GM21737 (cell line): Measurements from ENCODE around the gene CFAP97D2.
"Not testable (repeated sequence)": the region's sequence is repeated elsewhere in the genome, so short reads cannot be mapped to it uniquely, and the experiment has no call there.

Experiments
- ATAC-seq: cut with Tn5 transposase; IDR thresholded peaks from one replicate; pipeline ENCODE4 v1.9.1; 2021; ENCODE audit warnings: mild to moderate bottlenecking, moderate library complexity; ENCODE audit not compliant: unreplicated experiment

CFAP97D2 gene

DNA sequence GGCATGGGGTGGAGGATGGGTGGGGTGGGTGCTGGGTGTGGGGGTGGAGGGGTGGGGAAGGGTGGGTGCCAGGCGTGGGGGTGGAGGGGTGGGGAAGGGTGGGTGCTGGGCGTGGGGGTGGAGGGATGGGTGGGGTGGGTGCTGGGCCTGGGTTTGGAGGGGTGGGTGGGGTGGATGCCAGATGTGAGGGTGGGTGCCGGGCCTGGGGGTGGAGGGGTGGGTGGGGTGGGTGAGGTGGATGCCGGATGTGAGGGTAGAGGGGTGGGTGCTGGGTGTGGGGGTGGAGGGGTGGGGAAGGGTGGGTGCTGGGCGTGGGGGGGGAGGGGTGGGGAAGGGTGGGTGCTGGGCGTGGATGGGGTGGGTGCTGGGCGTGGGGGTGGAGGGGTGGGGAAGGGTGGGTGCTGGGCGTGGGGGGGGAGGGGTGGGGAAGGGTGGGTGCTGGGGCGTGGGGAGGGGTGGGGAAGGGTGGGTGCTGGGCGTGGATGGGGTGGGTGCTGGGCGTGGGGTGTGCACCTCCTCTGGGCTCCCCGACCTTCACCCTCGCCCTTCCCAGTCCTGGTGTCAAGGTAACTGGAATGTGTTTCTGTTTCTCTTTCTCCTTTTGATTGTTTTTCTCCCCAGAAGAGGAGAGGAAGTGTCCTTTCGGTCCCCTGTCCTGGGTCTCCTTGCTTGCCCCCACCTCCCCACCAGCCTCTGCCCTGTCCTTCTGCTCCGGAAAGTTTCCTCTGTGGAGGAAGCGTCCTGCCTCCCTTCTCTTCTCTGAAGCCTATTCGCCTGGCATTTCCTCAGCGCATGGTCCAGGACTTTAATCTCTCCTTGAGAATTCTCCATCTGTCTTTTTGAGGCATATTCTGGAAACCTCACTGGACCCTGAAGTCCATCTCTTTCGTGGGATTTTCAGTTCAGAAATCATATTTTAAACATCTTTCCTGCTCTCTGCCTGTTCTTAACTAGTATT is 22.9 kb upstream of the CFAP97D2 start:
- ATAC-seq, result no peak

DNA sequence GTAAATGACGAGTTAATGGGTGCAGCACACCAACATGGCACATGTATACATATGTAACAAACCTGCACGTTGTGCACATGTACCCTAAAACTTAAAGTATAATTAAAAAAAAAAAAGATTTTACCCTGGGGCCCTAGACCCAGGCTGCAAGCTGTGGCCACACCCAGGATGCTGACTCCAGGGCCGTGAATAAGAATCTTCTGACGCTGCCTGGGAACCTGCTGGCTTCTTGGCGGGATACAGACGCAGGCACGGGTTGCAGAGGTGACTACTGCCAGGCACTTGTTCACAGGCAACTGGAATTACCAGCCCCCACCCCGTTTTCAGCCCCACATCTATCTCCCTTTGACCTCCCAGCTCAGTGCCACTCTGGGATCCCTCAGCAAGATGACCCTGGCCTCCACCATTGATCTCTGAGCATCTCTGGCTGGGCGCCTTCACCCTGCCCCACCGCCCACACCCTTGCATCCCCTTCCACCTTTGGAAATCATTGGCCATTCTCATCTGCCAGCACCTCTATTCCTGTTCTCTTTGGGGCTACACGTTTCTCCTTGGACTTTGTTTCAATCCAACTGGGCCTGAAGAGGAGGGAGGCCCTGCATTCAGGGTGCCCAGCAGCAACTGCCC is 21.1 kb upstream of the CFAP97D2 start:
- ATAC-seq, result no peak

DNA sequence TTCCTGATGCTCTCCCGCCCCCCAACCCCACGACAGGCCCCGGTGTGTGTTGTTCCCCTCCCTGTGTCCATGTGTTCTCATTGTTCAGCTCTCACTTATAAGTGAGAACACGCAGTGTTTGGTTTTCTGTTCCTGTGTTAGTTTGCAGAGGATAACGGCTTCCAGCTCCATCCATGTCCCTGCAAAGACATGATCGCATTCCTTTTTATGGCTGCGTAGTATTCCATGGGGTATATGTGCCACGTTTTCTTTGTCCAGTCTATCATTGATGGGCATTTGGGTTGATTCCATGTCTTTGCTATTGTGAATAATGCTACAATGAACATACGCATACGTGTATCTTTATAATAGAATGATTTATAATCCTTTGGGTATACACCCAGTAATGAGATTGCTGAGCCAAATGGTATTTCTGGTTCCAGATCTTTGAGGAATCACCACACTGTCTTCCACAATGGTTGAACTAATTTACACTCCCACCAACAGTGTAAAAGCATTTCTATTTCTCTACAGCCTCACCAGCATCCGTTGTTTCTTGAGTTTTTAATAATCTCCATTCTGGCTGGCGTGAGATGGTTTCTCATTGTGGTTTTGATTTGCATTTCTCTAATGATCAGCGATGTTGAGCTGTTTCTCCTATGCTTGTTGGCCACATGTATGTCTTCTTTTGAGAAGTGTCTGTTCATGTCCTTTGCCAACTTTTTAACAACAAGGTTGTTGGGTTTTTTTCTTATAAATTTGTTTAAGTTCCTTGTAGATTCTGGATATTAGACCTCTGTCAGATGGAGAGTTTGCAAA is 20.0 kb upstream of the CFAP97D2 start:
- not testable (repeated sequence) for ATAC-seq

DNA sequence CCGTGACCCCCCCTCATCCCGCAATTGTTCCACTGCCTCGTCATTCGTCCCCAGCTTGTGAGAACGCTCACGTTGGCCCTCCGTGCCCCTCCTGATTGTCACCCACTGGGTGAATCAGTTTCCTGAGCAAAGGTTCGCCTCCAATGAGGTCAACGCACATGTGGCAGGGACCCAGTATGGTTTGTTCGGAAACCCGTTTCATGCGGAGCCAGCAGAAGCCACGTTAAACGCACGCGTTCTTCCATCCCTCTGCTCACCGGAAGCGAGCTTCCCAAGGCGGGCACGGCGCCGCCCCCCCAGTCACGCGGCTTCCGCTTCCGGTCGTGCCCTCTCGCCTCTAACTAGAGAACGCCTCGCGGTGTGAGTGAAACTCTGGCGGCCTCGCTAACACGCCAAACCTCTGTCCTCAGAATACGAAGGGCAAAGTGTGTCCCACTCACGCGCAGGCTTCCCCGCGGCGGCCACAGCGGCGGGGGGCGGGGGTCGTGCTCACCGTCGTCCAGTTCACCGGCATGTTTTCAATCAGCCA is 18.0 kb upstream of the CFAP97D2 start:
- no peak for ATAC-seq

DNA sequence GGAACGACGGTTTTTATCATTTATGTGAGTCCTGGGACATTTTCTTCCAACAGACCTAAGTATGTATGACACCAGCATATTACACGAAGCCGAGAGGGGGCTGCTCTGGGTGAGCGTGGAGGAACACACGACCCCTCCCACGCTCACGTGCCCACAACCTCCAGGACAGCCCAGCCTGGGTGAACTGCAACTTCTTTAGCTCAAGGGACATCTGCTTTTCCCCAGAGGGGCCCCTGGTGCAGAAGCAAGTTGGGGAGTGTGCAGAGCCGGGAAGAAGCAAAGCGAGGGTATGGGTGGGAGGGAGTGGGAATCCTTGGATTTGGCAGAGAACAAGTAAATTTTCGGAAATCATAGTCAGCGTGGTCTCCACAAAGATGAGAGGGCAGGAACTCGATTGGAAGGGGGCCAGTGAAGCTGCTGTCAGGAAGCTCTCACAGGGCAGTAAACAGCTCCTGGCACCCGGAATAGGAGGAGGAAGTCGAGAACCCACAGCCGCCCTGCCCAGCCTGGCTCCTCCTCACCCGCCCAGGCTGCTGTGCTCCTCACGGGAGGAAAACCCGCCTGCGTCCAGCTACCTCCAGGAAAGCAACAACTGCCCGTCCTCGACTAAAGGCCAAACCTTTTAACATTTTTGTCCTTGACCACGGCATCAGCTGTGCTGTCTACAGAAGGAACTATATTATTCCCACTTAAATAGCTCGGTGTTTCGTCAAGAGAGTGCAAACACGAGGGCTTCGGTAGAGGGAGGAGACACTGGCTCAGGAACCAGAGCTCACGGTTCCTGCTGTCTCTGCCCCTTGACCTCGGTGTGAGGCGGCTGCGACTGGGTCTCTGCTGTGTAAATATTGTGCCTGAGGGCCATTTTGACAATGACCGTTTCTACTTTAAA is 17.2 kb upstream of the CFAP97D2 start:
- no peak for ATAC-seq

DNA sequence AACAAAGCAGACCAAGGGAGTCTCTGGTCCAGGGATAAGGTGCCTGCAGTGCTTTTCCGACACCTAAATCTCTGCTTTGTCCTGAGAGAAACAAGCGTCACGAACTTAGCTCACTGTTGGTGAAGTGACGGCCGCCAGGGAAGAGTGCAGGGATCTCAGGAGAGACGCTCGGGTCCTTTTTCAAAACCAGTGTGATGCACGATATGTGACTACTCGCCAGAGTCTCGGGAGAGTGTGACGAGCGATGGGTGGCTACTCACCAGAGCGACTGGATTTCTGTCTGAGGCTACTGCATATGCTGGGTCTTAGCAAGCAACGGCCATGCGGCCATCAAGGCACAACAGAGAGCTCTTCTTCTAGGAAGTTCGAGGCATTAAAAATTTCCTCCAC is 16.5 kb upstream of the CFAP97D2 start:
- no peak for ATAC-seq

DNA sequence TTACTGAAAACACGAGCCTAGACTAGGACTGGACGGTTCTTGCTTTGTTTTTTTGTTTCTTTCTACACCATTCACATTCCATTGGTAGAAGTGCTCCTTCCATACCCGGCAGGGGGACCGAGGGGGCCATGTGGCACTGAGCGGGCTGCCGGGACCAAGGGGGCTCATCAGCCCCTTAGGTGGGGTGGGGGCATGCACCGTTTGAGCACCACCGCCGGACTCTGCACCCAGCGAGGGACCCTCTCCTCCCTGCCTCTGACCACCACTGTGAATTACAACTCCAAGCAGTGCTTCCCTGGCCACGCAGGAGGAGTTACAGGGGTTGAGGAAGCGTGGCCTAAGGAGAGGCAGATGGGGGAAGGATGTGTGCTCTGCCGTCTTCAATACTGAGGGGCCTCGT is 15.0 kb upstream of the CFAP97D2 start:
- no peak for ATAC-seq

DNA sequence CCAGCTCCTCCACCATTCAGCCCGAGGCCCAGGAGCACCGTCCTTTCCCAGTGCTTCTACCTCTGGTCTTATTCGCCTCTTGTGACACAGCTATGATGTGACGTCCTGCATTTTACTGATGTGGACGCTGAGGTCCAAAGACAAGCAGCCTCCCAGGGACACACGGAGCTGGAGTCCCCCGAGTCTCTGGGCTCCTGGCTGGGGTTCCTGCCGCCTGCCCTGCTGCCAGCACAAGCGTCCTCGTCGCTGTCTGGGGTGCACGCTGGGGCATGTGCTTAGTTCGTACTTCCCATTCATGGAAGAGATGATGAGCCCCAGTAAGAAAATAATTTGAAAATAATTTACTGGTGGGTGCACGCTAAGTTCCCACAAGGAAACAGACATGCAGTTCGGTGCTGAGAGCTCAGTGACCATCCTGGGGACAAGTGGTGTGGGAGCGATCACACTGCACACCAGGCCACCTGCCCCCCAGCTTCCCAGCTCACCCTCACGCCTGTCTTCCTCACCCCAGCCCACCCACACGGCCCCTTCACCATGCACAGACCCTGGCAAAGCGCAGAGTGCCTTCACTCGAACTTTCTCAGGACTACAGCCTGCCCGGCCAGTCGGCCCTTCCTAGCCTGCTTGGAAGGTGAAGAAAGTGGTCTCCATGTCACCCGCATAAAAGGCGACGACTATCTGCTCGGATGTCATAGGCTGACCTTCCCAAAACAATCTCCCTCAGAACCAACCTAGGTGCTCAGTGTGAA is 14.2 kb upstream of the CFAP97D2 start:
- no peak for ATAC-seq

DNA sequence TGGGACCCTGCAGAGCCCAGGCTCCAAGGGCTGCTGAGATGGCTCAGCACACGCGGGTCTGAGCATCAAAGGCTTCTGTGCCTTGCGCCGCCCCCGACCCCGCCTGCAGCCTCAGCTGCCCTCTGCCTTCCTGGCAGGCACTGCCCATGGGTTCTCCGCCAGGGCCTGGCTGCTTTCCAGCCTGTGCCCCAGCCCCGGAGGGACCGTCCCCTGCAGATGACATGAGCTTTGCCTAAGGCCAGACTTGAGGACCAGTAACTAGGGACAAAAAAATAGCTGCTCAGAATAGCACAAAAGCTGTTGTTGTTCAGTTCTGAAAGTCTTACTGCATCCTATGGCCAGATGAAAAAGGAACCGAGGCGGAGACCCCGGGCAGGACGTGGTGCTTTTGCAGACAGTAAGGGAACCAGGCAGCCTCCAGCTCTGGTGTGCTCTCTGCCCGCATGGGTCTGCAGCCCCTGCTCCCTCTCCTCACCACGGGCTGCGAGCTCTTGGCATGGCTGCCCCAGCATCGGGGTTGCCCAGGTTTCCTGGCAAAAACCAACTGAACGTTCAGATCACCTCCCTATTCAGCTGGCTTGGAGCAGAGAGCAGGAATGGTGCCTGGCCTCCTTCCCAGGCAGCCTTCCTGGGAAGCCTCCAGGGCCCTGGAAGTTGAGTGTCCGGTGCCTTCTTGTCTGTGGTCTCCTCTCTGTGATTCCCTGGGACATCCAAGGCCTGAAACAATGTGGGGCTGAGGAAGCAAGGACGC is 12.5 kb upstream of the CFAP97D2 start:
- no peak for ATAC-seq

DNA sequence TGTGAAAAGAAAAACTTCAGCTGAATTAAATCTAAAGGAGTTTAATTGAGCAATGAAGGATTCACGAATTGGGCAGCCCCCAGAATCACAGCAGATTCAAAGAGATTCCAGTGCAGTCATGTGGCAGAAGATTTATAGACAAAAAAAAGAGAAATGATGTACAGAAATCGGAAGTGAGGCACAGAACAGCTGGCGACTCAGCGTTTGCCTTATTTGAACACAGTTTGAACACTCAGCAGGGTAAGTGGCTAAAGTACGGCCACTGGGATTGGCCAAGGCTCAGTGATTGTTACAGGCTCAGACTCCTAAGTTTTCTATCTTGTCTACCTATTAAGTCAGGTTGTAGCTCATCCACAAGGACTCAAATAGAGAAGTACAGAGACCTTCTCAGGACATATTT is 11.6 kb upstream of the CFAP97D2 start:
- no peak for ATAC-seq

DNA sequence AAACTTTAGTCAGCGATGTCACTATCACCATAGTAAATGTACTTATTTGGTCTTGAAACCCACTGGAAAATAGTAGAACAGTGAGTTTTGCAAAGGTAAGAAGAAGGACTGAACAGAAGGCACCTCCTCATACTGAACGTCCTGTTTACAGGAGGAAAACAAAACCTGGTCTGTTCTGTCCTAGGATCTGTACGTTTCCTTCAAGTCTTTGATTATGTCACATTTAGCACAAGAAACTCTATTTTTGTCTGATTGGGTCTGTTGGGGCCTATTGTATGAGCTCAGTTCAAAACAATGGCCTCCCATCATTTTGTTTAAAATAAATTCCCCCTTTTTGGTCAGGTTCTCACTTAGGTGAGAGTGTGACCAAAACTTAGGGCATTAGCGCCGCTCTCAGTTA is 11.2 kb upstream of the CFAP97D2 start:
- ATAC-seq, result no peak

DNA sequence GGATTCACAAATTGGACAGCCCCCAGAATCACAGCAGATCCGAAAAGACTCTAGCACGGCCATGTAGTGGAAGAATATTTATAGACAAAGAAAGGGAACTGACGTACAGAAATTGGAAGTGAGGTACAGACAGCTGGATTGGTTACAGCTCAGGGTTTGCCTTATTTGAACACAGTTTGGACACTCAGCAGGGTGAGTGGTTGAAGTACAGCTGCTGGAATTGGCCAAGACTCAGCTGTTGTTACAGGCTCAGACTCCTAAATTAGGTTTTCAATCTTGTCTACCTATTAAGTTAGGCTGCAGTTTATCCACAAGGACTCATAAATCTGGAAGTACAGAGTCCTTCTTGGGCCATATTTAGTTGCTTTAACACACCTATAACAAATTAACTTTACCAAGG is 5.8 kb upstream of the CFAP97D2 start:
- no peak for ATAC-seq

DNA sequence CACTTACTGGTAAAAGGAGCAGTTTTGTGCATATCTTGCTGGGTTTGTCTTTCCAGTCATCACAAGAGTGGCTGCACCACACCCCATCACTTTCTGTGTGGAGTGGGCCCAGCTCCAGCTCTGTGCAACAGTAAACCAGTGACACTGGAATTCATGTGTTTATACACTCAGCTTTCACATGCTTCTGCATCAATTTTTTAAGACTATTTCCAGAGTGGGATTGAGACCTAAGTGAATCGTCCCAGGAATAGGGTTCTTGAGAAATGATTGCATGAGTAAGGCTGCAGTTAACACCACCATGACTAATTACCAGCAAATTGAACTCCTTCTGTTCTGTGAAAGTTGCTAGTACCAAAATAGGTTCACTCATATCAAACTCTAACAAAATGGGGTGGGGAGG is 5.3 kb upstream of the CFAP97D2 start:
- no peak for ATAC-seq

DNA sequence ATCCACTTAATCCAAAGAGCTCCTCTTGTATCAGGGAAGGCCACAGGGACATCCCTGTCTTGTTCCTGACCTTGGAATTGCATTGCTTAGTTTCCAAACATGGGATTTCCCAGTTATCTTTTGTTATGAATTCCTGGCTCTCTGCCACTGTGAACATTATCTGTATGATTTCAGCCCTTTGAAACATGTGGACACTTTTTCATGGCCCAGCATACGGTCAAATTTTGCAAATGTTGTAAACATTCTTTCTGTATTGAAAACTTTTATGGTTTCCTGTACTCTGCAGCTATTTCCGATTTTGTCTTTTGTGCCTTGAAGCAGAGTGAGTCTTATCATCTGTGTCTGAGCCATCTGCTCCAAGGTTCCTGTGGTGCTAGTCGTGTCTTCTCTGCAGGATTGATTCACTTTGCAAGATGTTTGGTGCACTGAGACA is 4.5 kb upstream of the CFAP97D2 start:
- no peak for ATAC-seq

DNA sequence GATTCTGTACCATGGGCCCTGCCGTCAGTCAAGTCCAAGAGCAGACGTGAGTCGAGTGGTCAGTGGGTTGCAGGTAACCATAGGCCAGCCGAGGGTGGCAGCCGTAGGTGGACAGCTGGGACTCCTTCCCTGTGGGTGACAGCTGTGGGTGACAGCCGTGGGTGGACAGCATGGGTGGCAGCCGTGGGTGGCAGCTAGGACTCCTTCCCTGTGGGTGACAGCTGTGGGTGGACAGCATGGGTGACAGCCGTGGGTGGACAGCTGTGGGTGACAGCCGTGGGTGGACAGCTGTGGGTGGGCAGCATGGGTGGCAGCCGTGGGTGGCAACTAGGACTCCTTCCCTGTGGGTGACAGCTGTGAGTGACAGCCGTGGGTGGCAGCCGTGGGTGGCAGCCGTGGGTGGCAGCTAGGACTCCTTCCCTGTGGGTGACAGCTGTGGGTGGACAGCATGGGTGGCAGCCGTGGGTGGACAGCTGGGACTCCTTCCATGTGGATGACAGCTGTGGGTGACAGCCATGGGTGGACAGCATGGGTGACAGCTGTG is 2.6 kb upstream of the CFAP97D2 start:
- ATAC-seq, result not testable (repeated sequence)

DNA sequence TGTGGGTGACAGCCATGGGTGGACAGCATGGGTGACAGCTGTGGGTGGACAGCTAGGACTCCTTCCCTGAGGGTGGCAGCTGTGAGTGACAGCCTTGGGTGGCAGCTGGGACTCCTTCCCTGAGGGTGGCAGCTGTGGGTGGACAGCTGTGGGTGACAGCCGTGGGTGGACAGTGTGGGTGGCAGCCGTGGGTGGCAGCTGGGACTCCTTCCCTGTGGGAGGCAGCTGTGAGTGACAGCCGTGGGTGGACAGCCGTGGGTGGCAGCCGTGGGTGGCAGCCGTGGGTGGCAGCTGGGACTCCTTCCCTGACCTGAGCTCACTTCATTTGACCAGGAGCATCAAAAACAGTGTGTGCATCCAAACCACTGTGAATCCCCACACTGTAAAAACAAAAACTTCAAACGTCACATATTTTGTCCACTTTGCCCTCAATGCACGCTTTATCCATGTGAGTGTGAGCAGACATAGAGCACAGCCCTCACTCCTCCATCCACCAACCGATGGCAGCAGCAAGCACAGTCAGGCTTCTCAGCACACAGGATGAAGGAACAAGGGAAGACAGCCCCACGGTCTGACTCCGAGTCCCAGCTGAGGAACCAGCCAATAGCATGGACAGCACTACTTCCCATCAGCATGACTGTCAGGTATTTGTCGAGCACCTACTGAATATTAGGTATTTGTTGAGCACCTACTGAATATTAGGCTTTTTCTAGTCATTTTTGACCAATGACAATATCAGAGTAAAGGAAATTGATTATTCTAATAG is 1.6 kb upstream of the CFAP97D2 start:
- no peak for ATAC-seq

DNA sequence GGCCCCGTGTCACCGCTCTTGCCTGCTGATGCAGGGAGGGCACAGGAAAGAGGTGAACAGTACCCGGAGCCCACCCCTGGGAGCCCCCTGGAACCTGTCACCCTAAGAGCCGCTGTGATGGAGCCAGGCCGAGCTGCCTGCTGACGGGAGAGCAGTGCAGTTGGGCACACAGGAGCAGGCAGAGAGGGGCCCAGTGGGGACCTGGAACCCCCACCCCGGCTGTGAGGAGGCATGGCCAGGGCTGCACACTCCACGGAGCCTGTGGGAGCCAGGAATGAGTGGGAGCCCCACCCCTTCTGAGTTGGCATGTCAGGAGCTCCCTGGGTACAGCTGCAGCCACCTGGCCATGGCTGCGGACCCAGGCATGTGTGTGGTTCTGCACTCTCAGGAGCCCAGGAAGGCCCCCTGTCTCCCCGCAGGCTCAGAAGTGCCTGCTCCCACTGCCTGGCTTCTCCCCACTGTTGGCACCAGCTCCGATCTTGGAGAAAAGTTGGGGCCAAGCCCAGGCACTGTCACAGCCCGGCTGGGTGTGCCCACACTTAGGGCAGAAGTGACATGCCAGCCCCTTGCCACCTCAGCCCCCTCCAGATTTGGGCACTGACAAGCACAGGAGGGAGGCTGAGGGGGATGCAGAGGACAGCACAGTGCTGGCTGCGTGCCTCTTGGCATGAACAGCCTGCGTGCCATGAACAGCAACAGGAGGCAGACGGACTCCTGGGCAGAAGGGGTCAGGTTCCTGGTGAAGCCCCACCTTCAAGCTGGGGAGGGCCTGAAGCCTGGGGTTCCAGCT is 6.3 kb downstream of the CFAP97D2 start:
- ATAC-seq, result no peak
